ENCODE results near the gene UBE2M. TPM values are rescaled to one million over a fixed set of nuclear protein-coding genes. Genes with fewer than 3 reads are reported as not detected.
"Not testable (repeated sequence)": the region's sequence is repeated elsewhere in the genome, so short reads cannot be mapped to it uniquely, and the experiment has no call there.

The UBE2M gene
- total RNA-seq, 1 donor from 2014 or later = 53.8 TPM

GRCh38 chr19:58513694-58514563 lies 44.5 kb downstream of the UBE2M start:
- Histone ChIP-seq H3K27ac (peak overlapping the region; percentile 66), H3K27me3 (no peaks in the 10 kb centered on the region), H3K36me3 (peaks cover 20% of the 10 kb centered on the region), H3K4me3 (peak overlapping the region; percentile 44), H3K4me1 (peaks cover 25% of the 10 kb centered on the region), H3K9me3 (no peaks in the 10 kb centered on the region)
- ATAC-seq = peak; percentile 95
- TF ChIP-seq, protein P1, sequence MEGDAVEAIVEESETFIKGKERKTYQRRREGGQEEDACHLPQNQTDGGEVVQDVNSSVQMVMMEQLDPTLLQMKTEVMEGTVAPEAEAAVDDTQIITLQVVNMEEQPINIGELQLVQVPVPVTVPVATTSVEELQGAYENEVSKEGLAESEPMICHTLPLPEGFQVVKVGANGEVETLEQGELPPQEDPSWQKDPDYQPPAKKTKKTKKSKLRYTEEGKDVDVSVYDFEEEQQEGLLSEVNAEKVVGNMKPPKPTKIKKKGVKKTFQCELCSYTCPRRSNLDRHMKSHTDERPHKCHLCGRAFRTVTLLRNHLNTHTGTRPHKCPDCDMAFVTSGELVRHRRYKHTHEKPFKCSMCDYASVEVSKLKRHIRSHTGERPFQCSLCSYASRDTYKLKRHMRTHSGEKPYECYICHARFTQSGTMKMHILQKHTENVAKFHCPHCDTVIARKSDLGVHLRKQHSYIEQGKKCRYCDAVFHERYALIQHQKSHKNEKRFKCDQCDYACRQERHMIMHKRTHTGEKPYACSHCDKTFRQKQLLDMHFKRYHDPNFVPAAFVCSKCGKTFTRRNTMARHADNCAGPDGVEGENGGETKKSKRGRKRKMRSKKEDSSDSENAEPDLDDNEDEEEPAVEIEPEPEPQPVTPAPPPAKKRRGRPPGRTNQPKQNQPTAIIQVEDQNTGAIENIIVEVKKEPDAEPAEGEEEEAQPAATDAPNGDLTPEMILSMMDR (IDR thresholded peaks at IDR 0.05) = peak; percentile 92
- intact Hi-C loops (cut with DNase I) = no loop called here
- peak; percentile 97 for DNase-seq

- H3K4me1 ChIP-seq = peaks cover 20% of the 10 kb centered on the region
- no peaks in the 10 kb centered on the region for H3K27me3 ChIP-seq
- ATAC-seq (no peak), DNase-seq (no peak)
- H3K4me3 ChIP-seq = no peak overlapping the region
- peaks cover 20% of the 10 kb centered on the region for H3K36me3 ChIP-seq
- TF ChIP-seq, protein P1 (IDR thresholded peaks at IDR 0.05) = no peak
- H3K27ac ChIP-seq = peak overlapping the region; percentile 66
- intact Hi-C loops (cut with DNase I) = no loop called here
- H3K9me3 ChIP-seq = no peaks in the 10 kb centered on the region
Measured at GRCh38 chr19:58513213-58513693, 45.2 kb downstream of the UBE2M start.

DNA sequence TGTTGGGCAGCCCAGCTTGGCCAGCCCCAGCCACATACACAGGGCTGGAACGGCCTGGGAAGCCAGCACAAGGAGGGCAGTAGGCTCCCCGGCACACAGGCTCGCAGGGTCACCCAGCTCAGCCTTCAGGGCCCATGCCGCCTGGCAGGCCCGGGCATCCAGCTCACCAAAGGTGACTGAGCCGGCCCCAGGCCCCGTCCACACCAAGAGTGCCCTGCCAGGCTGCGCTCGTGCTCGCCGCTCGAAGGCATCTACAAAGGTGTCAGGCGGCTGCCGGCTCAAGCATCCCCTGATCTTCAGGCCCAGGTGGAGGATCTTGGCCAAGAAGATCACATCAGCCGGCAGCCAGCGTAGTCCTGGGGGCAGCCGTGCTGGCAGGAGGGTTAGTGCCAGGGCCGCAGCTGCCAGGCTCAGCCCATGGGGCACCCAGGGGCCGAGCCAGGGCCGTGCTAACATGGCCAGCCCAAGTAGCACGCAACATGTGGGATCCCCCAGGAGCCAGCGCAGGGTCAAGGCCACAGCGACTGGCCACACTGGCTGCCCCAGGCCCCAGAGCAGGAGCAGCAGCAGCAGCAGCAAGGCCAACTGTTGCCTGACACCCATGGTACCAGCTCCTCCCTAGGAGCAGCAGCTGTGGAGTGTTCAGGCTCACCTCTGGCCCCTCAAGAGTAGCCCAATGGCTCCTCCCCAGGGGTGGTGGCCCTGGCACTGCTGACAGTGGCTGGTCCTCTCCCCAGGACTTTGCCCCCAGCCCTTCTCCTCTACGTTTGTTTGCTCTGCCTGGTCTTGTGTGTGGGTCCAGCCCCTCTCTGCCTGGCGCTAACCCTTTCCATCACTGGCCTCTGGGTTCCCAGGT lies 46.8 kb downstream of the UBE2M start, which contains the start of gene SLC27A5:
Gene SLC27A5 (minus strand): TSS at position 640 of the 856 bp plus-strand sequence. CDS start 37 bp downstream, at position 603.
- intact Hi-C loops (cut with DNase I) = no loop called here
- H3K27me3 ChIP-seq = no peaks in the 10 kb centered on the region
- no peak for ATAC-seq
- DNase-seq = no peak
- no peak within 1 kb of the TSS for H3K4me3 ChIP-seq
- peaks cover 15% of the 10 kb centered on the region for H3K4me1 ChIP-seq
- peaks cover 11% of the 10 kb centered on the region for H3K36me3 ChIP-seq
- TF ChIP-seq, protein P1 (IDR thresholded peaks at IDR 0.05) = no peak
- H3K27ac ChIP-seq = no peak within 1 kb of the TSS
- no peaks in the 10 kb centered on the region for H3K9me3 ChIP-seq

DNA sequence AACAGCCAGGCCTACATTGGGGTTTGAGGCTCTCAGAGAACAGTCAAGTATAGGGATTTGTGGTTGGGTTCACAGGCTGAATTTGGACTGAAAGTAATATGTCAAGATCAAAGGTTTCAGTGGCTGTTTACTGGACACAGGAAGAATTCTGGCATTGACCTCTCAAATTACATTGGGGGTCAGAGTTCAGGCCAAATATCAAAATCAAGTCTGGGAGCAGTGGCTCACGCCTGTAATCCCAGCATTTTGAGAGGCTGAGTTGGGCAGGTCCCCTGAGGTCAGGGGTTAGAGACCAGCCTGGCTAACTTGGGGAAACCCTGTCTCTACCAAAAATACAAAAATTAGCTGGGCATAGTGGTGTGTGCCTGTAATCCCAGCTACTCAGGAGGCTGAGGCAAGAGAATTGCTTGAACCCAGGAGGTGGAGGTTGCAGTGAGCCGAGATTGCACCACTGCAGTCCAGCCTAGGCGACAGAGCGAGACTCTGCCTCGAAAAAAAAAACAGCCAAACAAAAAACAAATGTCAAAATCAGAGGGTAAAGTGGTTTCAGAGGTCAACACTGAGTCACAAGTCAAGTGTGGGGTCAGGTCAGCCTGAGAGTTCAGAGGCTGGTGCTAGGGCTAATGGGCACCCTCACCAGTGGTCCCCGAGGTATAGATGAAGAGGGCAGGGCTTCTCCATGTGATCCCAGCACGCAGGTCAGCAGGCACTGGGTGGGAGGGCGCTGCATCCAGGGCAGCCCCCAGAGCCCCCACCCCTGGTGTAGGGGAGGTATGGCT lies 48.1 kb downstream of the UBE2M start:
- ATAC-seq (no peak), DNase-seq (no peak)
- Histone ChIP-seq H3K27ac (no peak overlapping the region), H3K27me3 (no peaks in the 10 kb centered on the region), H3K4me3 (no peak overlapping the region), H3K4me1 (peaks cover 15% of the 10 kb centered on the region), H3K36me3 (no peaks in the 10 kb centered on the region), H3K9me3 (no peaks in the 10 kb centered on the region)
- TF ChIP-seq, protein P1 (IDR thresholded peaks at IDR 0.05) = no peak
- intact Hi-C loops (cut with DNase I) = no loop called here

DNA sequence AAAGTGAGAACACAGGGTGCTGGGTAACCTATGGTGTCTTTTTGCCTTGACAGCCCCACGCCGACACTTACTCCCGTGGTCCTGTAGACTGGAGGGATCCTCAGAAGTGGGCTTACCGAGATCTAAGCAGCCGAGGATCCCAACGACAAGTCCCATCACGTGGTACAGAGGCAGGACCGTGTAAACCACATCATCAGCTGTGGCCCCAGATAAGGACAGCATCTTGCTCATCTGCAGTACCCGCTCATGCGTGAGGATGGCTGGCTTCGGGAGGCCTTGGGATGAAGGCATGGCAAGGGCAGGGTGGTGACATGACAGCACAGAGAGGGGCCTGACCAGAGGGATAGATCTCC lies 48.7 kb downstream of the UBE2M start:
- Histone ChIP-seq H3K27me3 (no peaks in the 10 kb centered on the region), H3K4me3 (no peak overlapping the region), H3K27ac (no peak overlapping the region), H3K9me3 (no peaks in the 10 kb centered on the region), H3K36me3 (no peaks in the 10 kb centered on the region), H3K4me1 (peaks cover 13% of the 10 kb centered on the region)
- DNase-seq (no peak), ATAC-seq (no peak)
- intact Hi-C loops (cut with DNase I) = no loop called here
- TF ChIP-seq, protein P1 (IDR thresholded peaks at IDR 0.05) = no peak

DNA sequence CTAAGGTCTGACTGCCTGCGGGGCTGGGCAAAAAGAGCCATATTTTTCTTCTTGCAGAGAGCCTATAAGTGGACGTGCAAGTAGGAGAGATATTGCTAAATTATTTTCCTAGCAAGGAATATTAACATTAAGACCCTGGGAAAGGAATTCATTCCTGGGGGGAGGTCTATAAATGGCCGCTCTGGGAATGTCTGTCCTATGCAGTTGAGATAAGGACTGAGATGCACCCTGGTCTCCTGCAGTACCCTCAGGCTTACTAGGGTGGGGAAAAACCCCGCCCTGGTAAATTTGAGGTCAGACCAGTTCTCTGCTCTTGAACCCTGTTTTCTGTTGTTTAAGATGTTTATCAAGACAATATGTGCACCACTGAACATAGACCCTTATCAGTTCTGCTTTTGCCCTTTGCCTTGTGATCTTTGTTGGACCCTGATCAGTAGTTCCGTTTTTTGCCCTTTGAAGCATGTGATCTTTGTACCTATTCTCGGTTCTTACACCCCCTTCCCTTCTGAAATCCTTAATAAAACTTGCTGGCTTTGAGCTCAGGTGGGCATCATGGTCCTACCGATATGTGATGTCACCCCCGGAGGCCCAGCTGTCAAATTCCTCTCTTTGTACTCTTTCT lies 50.7 kb downstream of the UBE2M start:
- H3K36me3 ChIP-seq; H3K9me3 ChIP-seq; H3K4me3 ChIP-seq; H3K27ac ChIP-seq; H3K27me3 ChIP-seq; DNase-seq; intact Hi-C loops (cut with DNase I); H3K4me1 ChIP-seq; ATAC-seq: not testable (repeated sequence)
